ENCODE measurements around the gene EN2. TPM values are rescaled to one million over a fixed set of nuclear protein-coding genes. Genes with fewer than 3 reads are reported as not detected.

Gene EN2
- total and polyA plus RNA-seq, 10 of the 15 experiments (the other 5 are each of a cell fraction or from before 2014, with no cell fraction given): not detected

- POLR2A ChIA-PET: no interaction called here
- Histone ChIP-seq H3K4me2 (ENCODE audit: control insufficient read depth, insufficient read depth) (no peak overlapping the region), H3K36me3 (ENCODE audit: control insufficient read depth in 2 of 2, insufficient read depth in 2 of 2, low read length in 1 of 2) (no peaks in the 10 kb centered on the region), H3K27ac (ENCODE audit: control insufficient read depth, insufficient read depth) (no peak overlapping the region), H3K9ac (ENCODE audit: control insufficient read depth, insufficient read depth, low read length) (no peak overlapping the region), H3K79me2 (ENCODE audit: control insufficient read depth, insufficient read depth, low read length) (no peaks in the 10 kb centered on the region), H4K20me1 (ENCODE audit: control insufficient read depth, insufficient read depth) (no peaks in the 10 kb centered on the region), H2AFZ (ENCODE audit: control insufficient read depth, low read depth, low read length) (no peak overlapping the region), H3K27me3 (replicated peaks in 1 of 2; ENCODE audit: control insufficient read depth in 2 of 2, insufficient read depth in 2 of 2, low read length in 1 of 2) (no peaks in the 10 kb centered on the region; a peak in 3 of 4 replicates), H3K4me3 (no peak overlapping the region), H3K4me1 (ENCODE audit: control insufficient read depth, insufficient read depth, low read length) (no peaks in the 10 kb centered on the region), H3K9me3 (replicated peaks; ENCODE audit: control insufficient read depth, insufficient read depth, low read length) (no peaks in the 10 kb centered on the region)
- ATAC-seq: no peak
- intact Hi-C loops (cut with micrococcal nuclease; ENCODE audit: unreplicated experiment) (no loop called here), in situ Hi-C loops (cut with MboI) (no loop called here)
- CTCF ChIA-PET: no interaction called here
- SMC1A ChIA-PET (ENCODE audit: uncharacterized antibody, unreplicated experiment): no interaction called here
- whole genome bisulfite sequencing (ENCODE audit: insufficient coverage, insufficient replicate concordance, low lambda C conversion rate, missing lambda C conversion rate): 11% methylated on average over 8 of the region's 8 CpGs
- FAIRE-seq: no peak
- no peak for TF ChIP-seq POU2F2 (IDR thresholded peaks at IDR 0.05; ENCODE audit: borderline replicate concordance, low read depth, low read length)
- no peak for TF ChIP-seq ZNF687 (IDR thresholded peaks at IDR 0.05)
- TF ChIP-seq PKNOX1 (IDR thresholded peaks at IDR 0.05): no peak
- no peak for TF ChIP-seq ATF2 (IDR thresholded peaks at IDR 0.05; ENCODE audit: low read length)
- TF ChIP-seq TAF1 (IDR thresholded peaks at IDR 0.05; ENCODE audit: borderline replicate concordance, low read depth, low read length): no peak
- no TSS peak for BruUV-seq (replicated peaks)
- no peak for DNase-seq (ENCODE audit: low read depth, low spot score)
- RAD21 ChIA-PET (ENCODE audit: unreplicated experiment): no interaction called here
Observed at GRCh38 chr7:155440018-155440410, 17.9 kb upstream of the EN2 start.
